Sigmoid colon (tissue), 7 donors: ENCODE results near the gene CFAP100. TPM values are rescaled to one million over a fixed set of nuclear protein-coding genes. Genes with fewer than 3 reads are reported as not detected.

Experiments
- DNase-seq: peaks from one replicate; pipeline ENCODE4 v3.0.0-alpha.2; 2019
- H3K27ac ChIP-seq, 4 donors: fragments of 200-600 bp; sonication (generic); one replicate each; pipeline ENCODE4 v1.5.1; 2016 to 2019; ENCODE audit warnings: mild to moderate bottlenecking in 1 of 4
- H3K27me3 ChIP-seq, 3 donors: fragments of 200-600 bp; sonication (generic); one replicate each; pipeline ENCODE4 v1.5.1; 2019; ENCODE audit warnings: mild to moderate bottlenecking in 1 of 3
- H3K36me3 ChIP-seq, 4 donors: fragments of 200-600 bp; sonication (generic); one replicate each; pipeline ENCODE4 v1.5.1; 2016 to 2019
- H3K4me1 ChIP-seq, 4 donors: fragments of 200-600 bp; sonication (generic); one replicate each; pipeline ENCODE4 v1.5.1; 2017 to 2019
- H3K4me3 ChIP-seq, 4 donors: fragments of 200-600 bp; sonication (generic); one replicate each; pipeline ENCODE4 v1.5.1; 2017 to 2019; ENCODE audit warnings: mild to moderate bottlenecking in 2 of 4, moderate library complexity in 1 of 4
- H3K9me3 ChIP-seq, 4 donors: fragments of 200-600 bp in 3 of 4; sonication (generic) in 3 of 4; one replicate each; pipeline versions ENCODE4 v1.5.1 to v1.6.1; 2013 to 2019
- CTCF ChIP-seq, 4 experiments: fragments of 450-650 bp in 3 of 4; fragments of 200-600 bp in 1 of 4; IDR thresholded peaks; one replicate each; pipeline ENCODE4 v1.5.1; 2016 to 2019; ENCODE audit warnings: antibody characterized with exemption in 4 of 4, mild to moderate bottlenecking in 3 of 4, moderate library complexity in 2 of 4
- EP300 ChIP-seq, 4 donors: sonication (generic); formaldehyde crosslinking; IDR thresholded peaks; one replicate each; pipeline ENCODE4 v1.6.1; 2017; ENCODE audit warnings: antibody characterized with exemption in 4 of 4
- POLR2A ChIP-seq, 2 donors: fragments of 450-650 bp; IDR thresholded peaks; one replicate each; pipeline ENCODE4 v1.6.1; 2016; ENCODE audit warnings: antibody characterized with exemption in 2 of 2, mild to moderate bottlenecking in 2 of 2, moderate library complexity in 2 of 2
- POLR2AphosphoS5 ChIP-seq, 4 donors: sonication (generic); formaldehyde crosslinking; IDR thresholded peaks; one replicate each; pipeline ENCODE4 v1.6.1; 2017; ENCODE audit warnings: antibody characterized with exemption in 4 of 4
- WGBS, 2 donors: extraction: QIAGEN DNeasy Blood & Tissue Kit; methylation state at CpG; one replicate each; pipeline ENCODE4 v1.1.7; 2013; 5-methylcytosine and 5-hydroxymethylcytosine counted together
- intact Hi-C: fragments of 100-400 bp; cut with DNase I; formaldehyde crosslinking; loops from one replicate; pipeline ENCODE4 v1.15.1; 2023
- polyA plus RNA-seq, 3 donors: library from polyadenylated mRNA; stranded (reverse); fragments of 200-250 nt; gene quantifications; one replicate each; pipeline ENCODE4 v1.2.3, GENCODE V29; 2013
- total RNA-seq, 4 donors: library from RNA; depleted of rRNA; stranded (reverse); fragments of >200 nt; gene quantifications; one replicate each; pipeline ENCODE4 v1.1.0, GENCODE V29; 2016
- donor health status: healthy with polysubstance abuse.
- donor health status: Bipolar disorder and iron deficiency.
- donor health status: healthy.

CFAP100 gene
- total and polyA plus RNA-seq, 7 donors: not detected

- Histone ChIP-seq H3K4me3 (no peak overlapping the region), H3K27ac (no peak overlapping the region), H3K27me3 (no peaks in the 10 kb centered on the region), H3K36me3 (no peaks in the 10 kb centered on the region), H3K9me3 (no peaks in the 10 kb centered on the region), H3K4me1 (peaks cover 0 to 6% (median 6%) of the 10 kb centered on the region in 4 donors)
- WGBS, 2 donors: 63 to 70% methylated on average over 4 of the region's 4 CpGs
- intact Hi-C loops: no loop called here
- peak; percentile 46 for DNase-seq
- TF ChIP-seq EP300 (IDR thresholded peaks at IDR 0.05) (no peak), CTCF (IDR thresholded peaks at IDR 0.05) (no peak), POLR2A (IDR thresholded peaks at IDR 0.05) (no peak), POLR2AphosphoS5 (IDR thresholded peaks at IDR 0.05) (no peak)
Measured at GRCh38 chr3:126370055-126370454, 24.7 kb upstream of the CFAP100 start.

- no peaks in the 10 kb centered on the region for H3K9me3 ChIP-seq
- H3K4me1 ChIP-seq: peaks cover 0 to 6% (median 6%) of the 10 kb centered on the region in 4 donors
- TF ChIP-seq POLR2A (IDR thresholded peaks at IDR 0.05) (no peak), POLR2AphosphoS5 (IDR thresholded peaks at IDR 0.05) (no peak), EP300 (IDR thresholded peaks at IDR 0.05) (no peak), CTCF (IDR thresholded peaks at IDR 0.05) (no peak)
- no peaks in the 10 kb centered on the region for H3K36me3 ChIP-seq
- H3K27ac ChIP-seq: no peak overlapping the region
- H3K27me3 ChIP-seq: no peaks in the 10 kb centered on the region
- 95% methylated on average over 7 of the region's 7 CpGs for WGBS, 2 donors
- H3K4me3 ChIP-seq: no peak overlapping the region
- peak; percentile 55 for DNase-seq
- intact Hi-C loops: no loop called here
Measured at GRCh38 chr3:126370606-126371005, 24.1 kb upstream of the CFAP100 start.

GRCh38 chr3:126371096-126371705 lies 23.5 kb upstream of the CFAP100 start:
- peaks cover 0 to 6% (median 6%) of the 10 kb centered on the region in 4 donors for H3K4me1 ChIP-seq
- WGBS, 2 donors: 91 to 93% methylated on average over 22 of the region's 22 CpGs
- no peak for TF ChIP-seq POLR2A (IDR thresholded peaks at IDR 0.05)
- TF ChIP-seq CTCF (IDR thresholded peaks at IDR 0.05): no peak
- no peak for TF ChIP-seq POLR2AphosphoS5 (IDR thresholded peaks at IDR 0.05)
- TF ChIP-seq EP300 (IDR thresholded peaks at IDR 0.05): no peak
- DNase-seq: peak; percentile 44
- intact Hi-C loops: no loop called here
- no peak overlapping the region for H3K4me3 ChIP-seq
- no peaks in the 10 kb centered on the region for H3K27me3 ChIP-seq
- no peaks in the 10 kb centered on the region for H3K36me3 ChIP-seq
- H3K9me3 ChIP-seq: no peaks in the 10 kb centered on the region
- no peak overlapping the region for H3K27ac ChIP-seq

GRCh38 chr3:126372413-126373145 lies 22.1 kb upstream of the CFAP100 start:
- WGBS, 2 donors: 74 to 88% methylated on average over 12 of the region's 12 CpGs
- Histone ChIP-seq H3K4me3 (no peak overlapping the region), H3K27ac (no peak overlapping the region), H3K36me3 (no peaks in the 10 kb centered on the region), H3K27me3 (no peaks in the 10 kb centered on the region), H3K9me3 (no peaks in the 10 kb centered on the region), H3K4me1 (peaks cover 0 to 6% (median 6%) of the 10 kb centered on the region in 4 donors)
- peak; percentile 63 for DNase-seq
- no peak for TF ChIP-seq CTCF (IDR thresholded peaks at IDR 0.05)
- no peak for TF ChIP-seq EP300 (IDR thresholded peaks at IDR 0.05)
- no peak for TF ChIP-seq POLR2AphosphoS5 (IDR thresholded peaks at IDR 0.05)
- no peak for TF ChIP-seq POLR2A (IDR thresholded peaks at IDR 0.05)
- intact Hi-C loops: no loop called here
